IgD-negative memory B cell (primary cell): ENCODE data around the gene PTGDR2. TPM values are rescaled to one million over a fixed set of nuclear protein-coding genes. Genes with fewer than 3 reads are reported as not detected.

Experiments
- polyA plus RNA-seq: library from polyadenylated mRNA; unstranded; fragments of 300-500 nt; fragmentation: Illumina TruSeq; gene quantifications from one replicate; pipeline ENCODE4 v1.2.3, GENCODE V29; 2021

PTGDR2 gene
- polyA plus RNA-seq, 1 donor from 2014 or later, result 0.16 TPM

Other genes with a start within 250 kb of the PTGDR2 start
- gene MS4A8, start 156.3 kb downstream of the PTGDR2 start, polyA plus RNA-seq, result not detected
- gene MS4A18, start 131.2 kb downstream of the PTGDR2 start, polyA plus RNA-seq, result not detected
- gene MS4A15, start 99.1 kb downstream of the PTGDR2 start, polyA plus RNA-seq, result not detected
- gene MS4A10, start 70.6 kb downstream of the PTGDR2 start, polyA plus RNA-seq, result not detected
- 21.1 TPM for gene CCDC86, start 13.8 kb downstream of the PTGDR2 start, polyA plus RNA-seq
- not detected for gene ZP1, start 11.6 kb upstream of the PTGDR2 start, polyA plus RNA-seq
- 18.5 TPM for gene PRPF19, start 50.6 kb upstream of the PTGDR2 start, polyA plus RNA-seq
- gene TMEM109, start 58.2 kb upstream of the PTGDR2 start, polyA plus RNA-seq, result 259 TPM
- gene TMEM132A, start 68.5 kb upstream of the PTGDR2 start, polyA plus RNA-seq, result 0.26 TPM
- 15.2 TPM for gene SLC15A3, start 96.2 kb upstream of the PTGDR2 start, polyA plus RNA-seq
- gene CD6, start 115.7 kb upstream of the PTGDR2 start, polyA plus RNA-seq, result 8.6 TPM
- 7.7 TPM for gene CD5, start 246.5 kb upstream of the PTGDR2 start, polyA plus RNA-seq